Myocyte (in vitro differentiated cells): Measurements from ENCODE around the gene INKA1. TPM values are rescaled to one million over a fixed set of nuclear protein-coding genes. Genes with fewer than 3 reads are reported as not detected.
"Not testable (repeated sequence)": the region's sequence is repeated elsewhere in the genome, so short reads cannot be mapped to it uniquely, and the experiment has no call there.

Experiments used
- DNase-seq: peaks from one replicate; pipeline ENCODE4 v3.0.0-alpha.2; 2012; ENCODE audit warnings: low read depth
- microRNA-seq: library from miRNA; unstranded; fragments of <30 nt; microRNA quantifications from one replicate; pipeline ENCODE4, GENCODE V29; 2016
- total RNA-seq: library from RNA; depleted of rRNA; stranded (reverse); fragments of >200 nt; gene quantifications from 2 replicates; pipeline ENCODE4 v1.2.3, GENCODE V29; 2014

INKA1 gene
- total RNA-seq, 1 donor from 2014 or later = 4.3 TPM

DNA sequence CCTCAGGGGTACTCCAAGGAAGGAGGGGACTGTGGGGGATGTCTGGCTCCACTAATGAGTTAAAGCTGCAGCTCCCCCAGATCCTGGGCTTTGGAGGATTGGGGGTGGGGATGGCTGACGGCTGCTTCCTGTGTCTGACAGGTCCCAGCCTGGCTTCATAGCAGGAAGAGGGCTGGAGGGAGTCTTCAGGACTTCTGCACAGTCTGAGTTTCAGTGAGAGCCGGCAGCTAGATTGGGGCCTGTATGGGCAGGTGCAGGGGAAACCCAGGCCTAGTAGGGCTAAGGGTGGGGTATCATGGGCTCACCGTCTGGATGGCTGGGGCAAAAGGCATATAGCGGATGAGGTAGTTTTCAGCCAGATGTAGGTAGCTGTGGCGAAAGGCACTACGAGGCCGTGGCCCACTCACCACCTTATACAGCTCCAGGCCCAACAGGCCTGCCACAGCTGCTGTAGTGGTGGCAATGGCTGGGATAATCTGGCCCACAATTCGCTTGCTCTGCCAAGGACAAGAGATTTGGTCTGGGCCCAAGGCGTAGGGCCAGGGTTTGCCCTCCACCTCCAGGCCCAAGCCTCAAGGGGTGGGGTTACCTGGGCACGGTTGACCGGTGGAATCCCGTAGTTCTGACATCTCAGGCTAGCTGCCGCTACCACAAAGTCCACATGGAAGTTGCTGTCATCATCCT, 4.5 kb downstream of the INKA1 start:
- DNase-seq = no peak

DNA sequence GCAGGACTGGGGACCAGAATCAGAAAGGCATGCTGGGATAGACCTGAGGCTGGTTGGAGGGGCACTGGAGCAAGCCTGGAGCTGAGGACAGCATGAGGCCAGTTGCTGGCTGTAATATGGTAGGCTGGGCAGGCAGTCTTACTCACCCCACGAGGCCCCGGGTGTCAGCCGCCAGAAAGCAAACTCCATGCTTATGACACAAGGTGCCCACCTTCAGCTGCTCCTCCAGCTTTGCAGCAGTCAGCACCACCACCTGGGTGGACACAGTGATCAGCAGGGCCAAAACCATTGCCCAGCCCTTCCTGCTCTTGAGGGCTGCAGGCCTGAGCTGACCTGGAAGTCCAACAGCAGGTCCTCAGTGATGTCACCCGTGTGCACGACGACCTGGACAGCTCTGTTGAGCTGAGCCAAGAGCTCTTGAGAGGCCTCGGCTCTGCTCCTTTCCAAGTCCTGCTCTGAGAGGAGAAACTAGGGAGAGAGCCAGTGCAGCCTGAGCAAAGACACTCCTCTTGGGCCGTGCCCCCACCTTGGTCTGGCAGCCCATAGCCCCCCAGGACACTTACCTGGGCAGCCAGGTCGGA, 9.9 kb downstream of the INKA1 start:
- DNase-seq = no peak

DNA sequence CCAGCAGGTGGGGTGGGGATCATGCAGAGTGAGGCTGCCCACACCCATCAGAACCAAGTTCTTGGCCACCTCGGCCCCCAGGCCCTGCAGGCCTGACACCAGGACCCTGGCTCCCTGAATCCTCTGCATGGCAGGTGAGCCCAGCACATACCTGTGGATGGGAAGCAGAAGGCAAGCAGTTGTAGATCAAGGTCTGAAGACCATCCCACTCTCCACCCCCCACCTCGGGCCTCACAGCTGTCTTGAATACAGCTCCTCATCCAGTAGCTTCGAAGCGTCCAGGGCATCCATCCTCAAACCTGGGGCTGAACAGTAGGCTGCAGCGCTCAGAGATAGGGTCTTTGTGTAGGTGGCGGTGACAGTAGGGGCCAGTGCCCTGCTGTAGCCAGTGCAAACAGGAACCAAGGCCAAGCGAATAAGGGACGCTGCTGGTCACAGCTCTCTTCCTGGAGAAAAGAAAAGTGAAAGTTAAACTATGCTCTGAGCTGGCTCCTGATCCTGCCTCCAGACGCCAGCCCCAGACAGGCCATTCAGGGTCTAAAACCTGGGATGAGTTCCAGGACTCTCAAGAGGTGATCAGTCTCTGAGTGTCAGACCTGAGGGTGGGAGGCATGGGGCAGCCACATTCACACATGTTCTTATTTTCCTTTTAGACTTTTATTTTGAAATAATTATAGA, 10.6 kb downstream of the INKA1 start, which contains the start of gene UBA7:
Gene UBA7 (minus strand): TSS at position 457 of the 678 bp plus-strand sequence. CDS start 166 bp downstream, at position 291.
- DNase-seq = peak; percentile 57

DNA sequence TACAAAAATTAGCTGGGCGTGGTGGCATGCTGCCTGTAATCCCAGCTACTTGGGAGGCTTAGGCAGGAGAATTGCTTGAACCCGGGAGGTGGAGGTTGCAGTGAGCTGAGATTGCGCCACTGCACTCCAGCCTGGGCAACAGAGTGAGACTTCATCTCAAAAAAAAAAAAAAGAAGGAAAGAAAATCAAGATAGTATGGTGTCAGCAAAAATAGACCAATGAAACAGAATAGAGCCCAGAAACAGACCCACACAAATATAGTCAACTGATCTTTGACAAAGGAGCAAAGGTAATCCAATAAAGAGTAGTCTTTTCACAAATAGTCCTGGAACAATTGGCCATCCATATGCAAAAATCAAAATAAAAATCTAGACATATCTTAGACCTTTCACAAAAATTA, 20.1 kb downstream of the INKA1 start:
- DNase-seq = not testable (repeated sequence)

DNA sequence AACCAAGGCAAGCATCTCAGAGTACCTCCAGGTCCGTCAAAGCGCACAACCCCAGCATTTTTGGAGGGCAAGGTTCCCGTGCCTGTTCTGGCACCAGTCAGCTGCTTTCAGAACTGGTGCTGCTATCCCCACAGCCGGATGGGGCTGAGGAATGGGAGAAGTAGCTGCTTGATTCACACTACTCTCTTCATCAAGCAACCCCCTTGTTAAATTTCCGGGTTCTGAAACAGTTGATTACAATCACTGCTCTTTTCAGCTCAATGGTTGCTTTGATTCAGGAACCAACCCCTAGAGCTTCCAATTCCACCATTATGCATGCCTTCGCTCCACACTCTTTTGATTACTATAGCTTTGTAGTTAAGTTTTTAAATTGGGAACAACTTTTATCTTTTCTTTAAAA, 23.0 kb downstream of the INKA1 start:
- DNase-seq = no peak

DNA sequence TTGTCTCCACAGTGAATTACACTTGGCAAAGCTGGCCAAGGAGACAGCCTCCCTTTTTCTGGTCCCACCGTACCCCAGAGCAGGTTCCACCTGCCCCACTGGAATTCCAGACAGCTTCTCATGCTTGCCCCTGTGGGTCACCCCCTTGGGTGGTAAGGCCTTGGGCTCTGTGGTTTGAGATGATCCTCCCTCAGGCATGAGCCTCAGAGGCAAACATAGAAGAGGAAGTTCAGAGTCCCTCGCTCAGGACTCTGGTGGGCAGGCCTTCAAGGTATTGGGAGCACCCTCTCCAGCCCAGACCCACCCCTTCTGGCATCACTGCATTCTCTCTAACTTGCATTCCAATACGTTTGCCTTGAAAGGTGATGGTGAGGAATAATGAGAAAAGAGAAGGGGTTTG, 28.3 kb downstream of the INKA1 start:
- no peak for DNase-seq

DNA sequence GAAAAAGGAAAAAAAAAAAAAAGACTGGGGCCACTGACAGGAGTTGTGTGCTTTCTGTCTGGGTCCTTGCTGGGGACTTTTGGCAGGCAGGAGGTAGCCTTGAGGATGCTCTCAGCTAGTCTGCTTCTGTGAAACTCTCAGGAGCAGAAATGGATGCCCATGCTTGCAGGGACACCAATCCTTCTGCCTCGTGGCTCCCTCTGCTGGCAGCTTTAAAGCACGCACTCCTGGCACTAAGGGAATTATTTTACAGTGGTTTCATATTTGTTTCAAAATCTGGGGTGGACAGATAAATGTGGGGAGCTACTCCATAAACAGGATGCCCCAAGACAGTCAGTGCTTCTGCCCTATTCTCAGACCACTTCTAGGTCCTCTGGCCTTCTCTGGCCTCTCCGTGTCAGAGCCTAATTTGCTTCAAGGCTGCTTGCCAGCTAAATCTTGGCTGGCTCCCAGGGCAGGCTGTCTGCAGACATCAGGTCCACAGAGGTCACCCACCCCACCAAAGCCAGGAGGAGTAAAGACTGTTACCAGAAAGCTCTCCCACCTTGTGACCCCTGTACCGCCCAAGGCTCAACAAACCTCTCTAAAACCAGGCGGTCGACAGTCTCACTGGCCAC, 36.2 kb downstream of the INKA1 start:
- DNase-seq = peak; percentile 85

DNA sequence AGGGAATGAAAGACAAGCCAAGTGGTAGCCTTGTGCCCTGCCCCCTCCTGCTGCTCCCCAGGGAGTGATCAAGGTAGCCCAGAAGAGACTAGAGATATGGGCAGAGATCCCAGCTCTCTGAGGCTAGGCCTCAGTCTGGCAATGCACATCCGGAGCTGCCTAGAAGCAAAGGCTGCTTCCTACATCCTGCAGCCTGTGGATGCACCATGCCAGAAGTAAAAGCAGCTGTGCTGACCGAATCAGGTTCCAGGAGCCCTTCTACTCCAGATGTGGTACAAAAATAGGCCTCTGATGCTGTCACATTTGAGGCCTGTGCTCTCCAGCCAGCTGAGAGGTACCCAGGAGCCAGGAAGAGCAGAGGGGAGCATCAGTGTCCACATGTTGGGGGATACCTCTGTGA, 37.3 kb downstream of the INKA1 start:
- no peak for DNase-seq

DNA sequence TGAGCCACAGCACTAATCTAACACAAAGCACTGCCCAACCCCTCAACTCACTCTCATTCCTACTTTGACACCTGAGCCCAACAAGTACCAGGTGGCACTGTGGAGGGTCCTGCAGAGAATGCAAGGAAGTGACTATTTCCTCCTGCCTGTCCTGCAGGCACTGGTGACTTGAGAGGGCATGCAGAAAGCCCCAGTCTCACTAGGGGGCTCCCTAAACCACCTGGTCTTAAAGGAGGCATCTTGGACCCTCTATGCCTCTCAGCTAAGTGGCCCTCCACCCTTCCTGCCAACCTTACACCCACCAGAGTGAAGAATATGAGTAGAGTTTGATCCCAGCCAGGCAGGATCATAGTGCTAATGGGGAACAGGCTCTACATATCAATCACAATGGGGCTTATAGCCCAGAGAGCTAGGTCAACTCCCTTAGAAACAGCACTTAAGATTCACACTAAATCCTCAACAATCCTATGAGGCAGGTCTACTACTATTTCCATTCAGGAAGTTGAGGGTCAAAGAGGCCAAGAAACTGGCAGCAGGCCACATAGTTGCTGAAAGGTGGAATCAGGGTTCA, 38.1 kb downstream of the INKA1 start:
- DNase-seq = no peak

DNA sequence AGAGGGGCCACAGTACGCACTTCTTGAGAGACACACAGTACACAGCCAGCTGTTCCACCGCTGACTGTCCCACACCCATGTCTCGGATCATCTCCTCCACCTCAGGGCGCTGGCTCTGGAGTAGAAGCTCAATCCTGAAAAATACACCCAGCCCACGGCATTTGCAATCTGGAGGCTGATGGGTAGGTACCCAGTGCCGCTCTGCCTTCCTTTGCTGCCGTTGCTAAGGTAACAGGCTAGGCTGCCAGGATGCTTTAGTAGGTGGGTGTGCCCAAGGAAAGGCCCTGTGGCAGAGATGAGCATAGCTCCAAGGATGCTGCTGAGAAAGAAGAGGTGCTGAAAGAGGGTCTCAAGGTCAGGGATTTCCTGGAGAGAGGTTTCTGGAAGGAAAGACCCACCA, 38.7 kb downstream of the INKA1 start:
- DNase-seq = no peak

DNA sequence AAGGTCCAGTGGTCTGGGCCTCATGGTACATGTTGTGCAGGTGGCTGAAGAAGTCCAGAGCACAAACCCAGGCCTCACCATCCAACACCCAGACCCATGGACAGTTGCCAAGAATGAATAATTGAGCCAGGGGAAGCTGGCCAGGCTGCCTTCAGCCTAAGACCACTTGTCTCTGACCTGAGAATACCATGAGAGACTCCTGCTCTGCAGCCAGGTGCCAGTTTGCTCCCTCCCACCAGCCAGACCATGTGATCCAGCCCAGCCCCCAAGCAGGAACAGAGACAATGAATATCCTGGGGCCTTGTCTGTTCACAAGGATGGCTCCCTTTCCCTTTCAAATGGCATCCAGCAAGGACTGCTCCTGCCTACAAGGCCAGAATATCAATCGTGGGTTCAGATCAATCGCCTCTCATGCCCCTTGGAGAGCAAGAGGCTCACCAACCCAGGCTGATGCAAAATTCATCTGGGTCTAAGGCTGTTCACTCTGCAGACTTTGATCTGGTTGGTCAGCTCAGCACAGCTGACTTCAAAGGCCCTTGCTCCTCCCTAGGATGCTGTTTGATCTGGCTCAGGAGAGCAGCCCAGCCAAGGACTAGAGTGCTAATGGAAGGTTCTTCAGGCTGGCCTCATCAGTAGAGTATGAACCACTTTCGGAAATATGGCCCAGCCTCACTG, 39.9 kb downstream of the INKA1 start:
- DNase-seq = no peak

DNA sequence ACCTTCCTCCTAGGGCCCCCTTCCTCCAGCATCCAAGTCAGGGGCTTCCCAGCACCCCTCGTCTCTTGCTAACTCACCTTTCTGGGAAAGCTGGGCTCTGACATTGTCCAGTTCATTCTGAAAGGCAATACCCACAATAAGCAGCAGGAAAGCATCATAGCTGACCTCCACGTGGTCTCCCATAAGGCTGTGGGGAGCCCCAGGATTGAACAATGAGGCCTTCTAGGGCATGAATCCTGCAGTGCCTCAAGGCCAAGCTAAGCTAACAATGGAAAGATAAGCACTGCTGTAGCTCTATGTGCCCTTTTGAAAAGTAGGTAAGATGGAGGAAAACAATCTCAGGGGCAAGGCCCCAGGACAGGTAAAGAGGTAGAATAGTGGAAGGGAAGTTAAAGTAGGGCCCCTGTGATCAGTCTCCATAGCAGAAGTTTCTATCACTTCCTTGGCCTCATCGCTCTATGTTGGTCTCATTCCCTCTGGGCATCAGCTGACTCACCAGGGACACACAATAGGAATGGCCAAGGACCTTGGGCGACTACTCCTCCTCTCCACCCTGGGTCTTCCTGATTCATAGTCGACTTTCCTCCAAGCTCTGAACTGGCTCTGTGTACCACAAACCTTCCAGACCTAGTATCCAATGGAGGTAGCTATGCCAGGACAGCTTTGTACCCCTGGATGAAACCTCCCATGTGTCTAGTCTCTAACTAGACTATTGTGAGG, 41.6 kb downstream of the INKA1 start:
- no peak for DNase-seq

DNA sequence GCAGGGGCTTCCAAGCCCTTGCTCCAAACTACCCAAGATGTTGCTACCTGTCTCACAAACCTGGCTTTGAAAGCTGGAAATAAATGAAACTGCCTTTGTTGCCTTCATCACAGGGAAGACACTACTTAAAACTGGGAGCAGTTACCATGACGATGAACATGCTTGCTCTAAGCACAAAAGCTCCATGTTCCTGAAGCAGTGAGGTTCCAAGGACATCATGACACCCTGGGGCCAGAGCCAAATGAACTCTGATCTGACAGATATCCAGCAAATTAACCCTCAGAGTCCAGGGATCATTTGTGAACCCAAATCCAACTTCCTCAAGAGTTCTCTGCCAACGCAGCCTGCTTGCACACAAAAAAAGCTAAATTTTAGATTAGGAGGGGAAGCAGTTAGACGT, 42.6 kb downstream of the INKA1 start:
- no peak for DNase-seq

Small RNA genes within 50 kb of the gene (microRNA-seq; reads per million reads assigned to microRNA genes)
- not detected for gene MIR5193

Other genes with a start within 250 kb of the INKA1 start
- 0.31 and 0.45 TPM in 2 replicates for gene BSN, start 248.8 kb upstream of the INKA1 start, total RNA-seq
- gene APEH, start 128.9 kb upstream of the INKA1 start, total RNA-seq = 121 and 124 TPM in 2 replicates
- gene MST1, start 113.8 kb upstream of the INKA1 start, total RNA-seq = 10.8 and 15.7 TPM in 2 replicates
- 50.7 and 57.5 TPM in 2 replicates for gene RNF123, start 113.7 kb upstream of the INKA1 start, total RNA-seq
- gene AMIGO3, start 83.6 kb upstream of the INKA1 start, total RNA-seq = 1.3 and 1.8 TPM in 2 replicates
- 21.9 and 30.0 TPM in 2 replicates for gene GMPPB, start 79.3 kb upstream of the INKA1 start, total RNA-seq
- gene IP6K1, start 16.7 kb upstream of the INKA1 start, total RNA-seq = 27.1 and 30.2 TPM in 2 replicates
- gene CDHR4, start 3.4 kb upstream of the INKA1 start, total RNA-seq = 0.19 TPM in 1 of 2 replicates, not detected in the other
- 24.8 and 28.3 TPM in 2 replicates for gene UBA7, start 10.7 kb downstream of the INKA1 start, total RNA-seq
- 0.91 and 1.2 TPM in 2 replicates for gene TRAIP, start 53.3 kb downstream of the INKA1 start, total RNA-seq
- gene CAMKV, start 66.6 kb downstream of the INKA1 start, total RNA-seq = not detected in 2 replicates
- gene MST1R, start 100.6 kb downstream of the INKA1 start, total RNA-seq = 0.27 TPM in 1 of 2 replicates, not detected in the other
- 14.7 and 19.8 TPM in 2 replicates for gene MON1A, start 126.5 kb downstream of the INKA1 start, total RNA-seq
- 48.8 and 56.7 TPM in 2 replicates for gene RBM6, start 136.9 kb downstream of the INKA1 start, total RNA-seq